ENCODE data around the gene SOSTDC1. TPM values are rescaled to one million over a fixed set of nuclear protein-coding genes. Genes with fewer than 3 reads are reported as not detected.
"Not testable (repeated sequence)": the region's sequence is repeated elsewhere in the genome, so short reads cannot be mapped to it uniquely, and the experiment has no call there.

Gene SOSTDC1, protein sequence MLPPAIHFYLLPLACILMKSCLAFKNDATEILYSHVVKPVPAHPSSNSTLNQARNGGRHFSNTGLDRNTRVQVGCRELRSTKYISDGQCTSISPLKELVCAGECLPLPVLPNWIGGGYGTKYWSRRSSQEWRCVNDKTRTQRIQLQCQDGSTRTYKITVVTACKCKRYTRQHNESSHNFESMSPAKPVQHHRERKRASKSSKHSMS
- 25.6 TPM for total RNA-seq
- 2.3 TPM for polyA plus RNA-seq

DNA sequence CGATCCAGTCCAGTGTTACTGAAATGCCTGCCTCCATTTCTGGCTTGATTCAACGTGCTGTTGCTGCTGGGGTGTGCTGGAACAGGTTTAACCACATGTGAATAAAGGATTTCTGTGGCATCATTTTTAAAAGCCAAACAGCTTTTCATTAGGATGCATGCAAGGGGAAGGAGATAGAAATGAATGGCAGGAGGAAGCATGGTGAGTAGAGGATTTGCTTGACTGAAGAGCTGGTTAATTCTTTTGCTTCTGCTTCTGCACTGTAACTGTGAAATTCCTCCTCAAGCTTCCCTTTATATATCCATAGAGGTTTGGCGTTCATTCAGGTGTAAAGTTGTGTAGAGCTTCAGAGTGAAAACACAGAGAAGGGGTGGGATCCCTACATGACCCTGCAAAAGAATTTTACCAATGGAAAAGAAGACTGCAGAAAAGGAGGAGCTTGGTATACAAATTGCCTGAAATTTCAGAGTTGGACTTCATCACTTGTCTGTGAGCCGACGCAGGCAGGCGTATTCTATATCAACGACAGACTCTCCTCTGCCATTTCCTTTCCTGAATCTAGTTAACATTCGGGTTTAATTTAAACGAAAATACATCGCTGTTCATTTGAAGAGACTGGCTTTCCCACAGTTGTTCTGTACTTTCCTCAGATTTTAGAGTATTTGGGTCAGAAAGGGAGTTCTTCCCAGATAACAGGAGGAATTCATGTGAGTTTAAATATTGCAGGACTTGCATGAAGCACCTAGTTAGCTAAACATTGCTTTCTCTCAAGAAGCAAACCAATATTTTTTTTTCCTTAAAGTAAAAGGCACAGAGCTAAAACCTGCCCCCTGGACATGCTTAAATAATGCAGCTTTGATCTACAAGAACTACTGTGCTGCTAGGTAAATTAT, at the start of gene SOSTDC1:
Gene SOSTDC1 (minus strand): TSS at position 270 of the 893 bp plus-strand sequence. CDS start 70 bp downstream, at position 200.
- H3K27ac ChIP-seq (ENCODE audit: low read depth) = no peak within 1 kb of the TSS
- no peaks in the 10 kb centered on the region for H3K36me3 ChIP-seq (ENCODE audit: insufficient read depth)
- 9% methylated on average over 10 of the region's 10 CpGs for WGBS
- peak within 1 kb of the TSS; percentile 24 for H3K4me3 ChIP-seq (ENCODE audit: low read depth, low read length)
- no peak for DNase-seq (ENCODE audit: extremely low spot score)
- H3K4me1 ChIP-seq (ENCODE audit: insufficient read depth) = no peaks in the 10 kb centered on the region

DNA sequence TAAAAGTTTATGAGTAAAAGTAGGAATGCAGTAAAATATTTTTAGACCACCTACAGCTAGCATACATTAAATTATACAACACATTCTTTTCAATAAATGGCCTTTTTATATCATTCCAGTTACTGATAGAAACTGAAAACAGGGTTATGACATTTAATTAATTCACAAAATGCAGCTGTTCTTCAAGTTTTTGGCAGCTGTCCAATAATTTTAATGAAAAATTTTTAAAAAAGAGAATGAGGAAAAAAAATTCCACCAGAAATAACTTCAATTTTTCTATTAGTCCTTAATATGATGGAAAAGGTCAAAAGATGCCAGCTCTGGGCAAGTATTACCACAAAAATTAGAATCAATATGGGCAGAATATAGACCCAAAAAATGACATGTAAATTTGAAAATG, 49.2 kb upstream of the SOSTDC1 start:
- no peak for DNase-seq (ENCODE audit: extremely low spot score)
- Histone ChIP-seq H3K4me1 (ENCODE audit: insufficient read depth) (no peaks in the 10 kb centered on the region), H3K36me3 (ENCODE audit: insufficient read depth) (no peaks in the 10 kb centered on the region), H3K4me3 (ENCODE audit: low read depth, low read length) (no peak overlapping the region), H3K27ac (ENCODE audit: low read depth) (no peak overlapping the region)

DNA sequence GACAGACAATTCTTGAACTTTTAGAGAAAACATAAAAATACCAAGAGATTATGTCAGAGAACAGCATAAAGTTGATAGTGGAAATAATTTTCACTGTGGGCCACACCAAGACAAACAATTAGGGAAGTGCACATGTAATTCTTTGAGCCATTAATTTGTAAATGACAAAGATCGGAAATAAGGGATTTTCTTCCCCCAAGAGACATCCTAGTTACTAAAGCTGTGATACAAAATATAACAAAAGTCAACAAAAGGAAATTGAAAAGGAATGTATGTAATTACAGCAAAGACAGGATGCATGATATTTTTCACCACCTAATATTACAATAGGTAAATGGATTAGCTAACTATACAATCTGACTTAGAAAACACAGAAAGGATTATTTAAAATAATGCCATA, 48.7 kb upstream of the SOSTDC1 start:
- WGBS = 91% methylated on average over 1 of the region's 1 CpG
- no peaks in the 10 kb centered on the region for H3K36me3 ChIP-seq (ENCODE audit: insufficient read depth)

DNA sequence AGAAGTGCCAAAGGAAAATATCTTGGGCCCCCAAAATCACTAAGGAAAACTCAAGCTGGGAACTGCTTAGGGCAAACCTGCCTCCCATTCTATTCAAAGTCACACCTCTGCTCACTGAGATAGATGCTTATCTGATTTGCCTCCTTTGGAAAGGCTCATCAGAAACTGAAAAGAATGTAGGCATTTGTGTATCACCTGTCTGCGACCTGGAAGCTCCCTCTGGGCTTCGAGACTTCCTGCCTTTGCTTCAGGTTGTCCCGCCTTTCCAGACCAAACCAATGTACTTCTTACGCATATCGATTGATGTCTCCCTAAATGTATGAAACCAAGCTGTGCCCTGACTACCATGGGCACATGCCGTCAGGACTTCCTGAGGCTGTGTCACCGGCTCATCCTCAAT, 46.6 kb upstream of the SOSTDC1 start:
- WGBS = 96% methylated on average over 7 of the region's 7 CpGs
- Histone ChIP-seq H3K36me3 (ENCODE audit: insufficient read depth) (no peaks in the 10 kb centered on the region), H3K27ac (ENCODE audit: low read depth) (no peak overlapping the region), H3K4me3 (ENCODE audit: low read depth, low read length) (no peak overlapping the region), H3K4me1 (ENCODE audit: insufficient read depth) (no peaks in the 10 kb centered on the region)
- DNase-seq (ENCODE audit: extremely low spot score) = no peak

More for the DNA sequence above, 48.7 kb upstream of the SOSTDC1 start:
- DNase-seq (ENCODE audit: extremely low spot score) = no peak
- no peaks in the 10 kb centered on the region for H3K4me1 ChIP-seq (ENCODE audit: insufficient read depth)
- no peak overlapping the region for H3K27ac ChIP-seq (ENCODE audit: low read depth)
- H3K4me3 ChIP-seq (ENCODE audit: low read depth, low read length) = no peak overlapping the region

DNA sequence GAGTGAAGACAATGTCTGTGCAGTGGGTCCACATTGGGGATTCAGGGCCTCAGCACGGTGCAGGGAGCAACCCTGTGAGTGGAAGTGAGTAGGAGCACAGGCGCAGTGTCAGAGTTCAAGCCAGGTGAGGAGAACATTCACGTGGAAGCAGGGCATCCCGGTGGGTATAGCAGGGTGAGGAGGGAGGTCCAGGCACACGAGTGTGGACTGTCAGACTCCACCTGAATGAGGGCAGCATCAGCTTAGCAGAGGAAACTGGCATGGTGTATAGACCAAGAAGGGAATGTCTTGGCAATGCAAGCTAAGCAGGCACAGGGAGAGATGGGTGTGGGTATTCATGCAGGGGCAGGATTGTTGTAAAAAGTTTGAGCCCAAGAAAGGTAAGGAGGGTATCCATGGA, 45.8 kb upstream of the SOSTDC1 start:
- no peak overlapping the region for H3K27ac ChIP-seq (ENCODE audit: low read depth)
- H3K4me3 ChIP-seq (ENCODE audit: low read depth, low read length) = no peak overlapping the region
- no peaks in the 10 kb centered on the region for H3K4me1 ChIP-seq (ENCODE audit: insufficient read depth)
- DNase-seq (ENCODE audit: extremely low spot score) = no peak
- H3K36me3 ChIP-seq (ENCODE audit: insufficient read depth) = no peaks in the 10 kb centered on the region
- 84% methylated on average over 5 of the region's 5 CpGs for WGBS

DNA sequence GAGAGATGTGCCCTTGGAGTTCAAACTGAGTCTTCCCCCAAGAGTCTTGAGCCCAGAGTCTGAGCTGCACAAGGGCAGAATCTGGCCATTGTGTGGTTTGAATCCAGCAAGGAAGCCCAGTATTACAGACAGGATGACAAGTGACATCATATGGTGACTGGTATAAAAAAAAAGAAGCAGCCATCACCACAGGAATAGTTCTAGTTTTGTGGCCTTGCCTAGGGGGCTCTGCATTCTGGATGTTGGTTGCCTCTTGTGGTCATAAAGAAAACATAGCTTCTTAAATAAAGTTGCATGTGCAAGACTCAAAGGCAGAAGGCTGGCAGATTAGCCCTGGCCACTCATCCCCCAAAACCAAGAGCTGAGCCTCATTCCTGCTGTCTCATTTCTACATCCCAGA, 44.3 kb upstream of the SOSTDC1 start:
- no peak for DNase-seq (ENCODE audit: extremely low spot score)
- no peak overlapping the region for H3K27ac ChIP-seq (ENCODE audit: low read depth)
- H3K4me3 ChIP-seq (ENCODE audit: low read depth, low read length) = no peak overlapping the region
- H3K36me3 ChIP-seq (ENCODE audit: insufficient read depth) = no peaks in the 10 kb centered on the region
- no peaks in the 10 kb centered on the region for H3K4me1 ChIP-seq (ENCODE audit: insufficient read depth)

DNA sequence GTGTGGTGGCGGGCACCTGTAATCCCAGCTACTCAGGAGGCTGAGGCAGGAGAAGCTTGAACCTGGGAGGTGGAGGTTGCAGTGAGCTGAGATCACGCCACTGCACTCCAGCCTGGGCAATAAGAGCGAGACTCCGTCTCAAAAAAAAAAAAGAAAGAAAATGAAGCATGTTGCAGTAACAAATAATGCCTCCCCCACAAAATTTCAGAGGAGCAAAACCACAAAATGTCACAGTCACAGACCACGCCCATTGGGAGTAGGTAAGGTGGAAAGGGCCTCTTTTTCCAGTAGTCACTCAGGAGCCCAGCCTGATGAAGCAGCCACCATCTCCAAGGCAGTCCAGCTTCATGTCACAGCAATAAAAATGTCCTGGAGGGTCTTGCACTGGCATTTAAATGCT, 40.9 kb upstream of the SOSTDC1 start:
- DNase-seq (ENCODE audit: extremely low spot score) = not testable (repeated sequence)

DNA sequence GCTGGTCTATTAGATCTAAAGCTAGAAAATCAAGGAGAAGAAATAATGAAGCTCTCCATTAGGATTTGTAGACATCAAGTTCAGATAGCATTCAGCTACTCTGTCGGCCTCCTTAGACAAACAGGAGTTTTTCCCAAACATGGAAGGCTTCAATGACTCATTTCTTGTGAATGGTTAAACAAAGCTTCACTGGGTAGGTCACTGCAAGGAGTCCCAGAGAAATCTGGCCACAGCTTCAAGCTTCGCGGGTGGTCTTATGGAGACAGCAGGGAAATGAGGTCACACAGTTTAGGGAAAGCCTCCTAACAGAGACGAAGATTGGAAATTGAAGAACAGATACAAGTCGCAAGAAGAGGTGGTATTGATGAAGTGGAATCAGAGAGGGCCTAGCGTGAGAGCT, 38.5 kb upstream of the SOSTDC1 start:
- H3K4me3 ChIP-seq (ENCODE audit: low read depth, low read length) = no peak overlapping the region
- no peaks in the 10 kb centered on the region for H3K36me3 ChIP-seq (ENCODE audit: insufficient read depth)
- H3K4me1 ChIP-seq (ENCODE audit: insufficient read depth) = no peaks in the 10 kb centered on the region
- no peak for DNase-seq (ENCODE audit: extremely low spot score)
- WGBS = 72% methylated on average over 6 of the region's 6 CpGs
- H3K27ac ChIP-seq (ENCODE audit: low read depth) = no peak overlapping the region

More for the DNA sequence above, 40.9 kb upstream of the SOSTDC1 start:
- not testable (repeated sequence) for H3K4me3 ChIP-seq (ENCODE audit: low read depth, low read length); H3K36me3 ChIP-seq (ENCODE audit: insufficient read depth); H3K4me1 ChIP-seq (ENCODE audit: insufficient read depth); H3K27ac ChIP-seq (ENCODE audit: low read depth)
- 95% methylated on average over 5 of the region's 5 CpGs for WGBS

DNA sequence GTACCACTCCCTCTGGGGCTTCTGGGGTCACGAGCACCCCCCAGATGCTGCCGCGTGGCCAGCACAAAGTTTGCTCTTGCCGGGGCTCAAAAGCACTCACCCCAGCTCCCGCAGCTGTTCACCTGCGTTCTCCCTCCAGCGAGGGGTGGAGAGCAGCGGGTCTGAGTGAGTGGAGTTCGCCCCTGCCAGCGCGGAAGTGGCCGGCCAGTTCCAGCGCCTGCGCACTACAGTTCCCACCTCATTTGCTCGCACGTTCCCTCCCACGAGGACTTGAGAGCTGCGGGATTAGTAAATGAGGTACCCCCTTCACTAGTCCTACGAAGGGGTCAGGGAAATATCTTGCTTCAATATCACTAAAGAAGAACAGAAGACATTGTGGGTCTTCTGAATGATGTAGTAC, 36.8 kb upstream of the SOSTDC1 start:
- 97% methylated on average over 19 of the region's 19 CpGs for WGBS
- Histone ChIP-seq H3K4me3 (ENCODE audit: low read depth, low read length) (no peak overlapping the region), H3K36me3 (ENCODE audit: insufficient read depth) (no peaks in the 10 kb centered on the region), H3K27ac (ENCODE audit: low read depth) (no peak overlapping the region), H3K4me1 (ENCODE audit: insufficient read depth) (no peaks in the 10 kb centered on the region)
- no peak for DNase-seq (ENCODE audit: extremely low spot score)

DNA sequence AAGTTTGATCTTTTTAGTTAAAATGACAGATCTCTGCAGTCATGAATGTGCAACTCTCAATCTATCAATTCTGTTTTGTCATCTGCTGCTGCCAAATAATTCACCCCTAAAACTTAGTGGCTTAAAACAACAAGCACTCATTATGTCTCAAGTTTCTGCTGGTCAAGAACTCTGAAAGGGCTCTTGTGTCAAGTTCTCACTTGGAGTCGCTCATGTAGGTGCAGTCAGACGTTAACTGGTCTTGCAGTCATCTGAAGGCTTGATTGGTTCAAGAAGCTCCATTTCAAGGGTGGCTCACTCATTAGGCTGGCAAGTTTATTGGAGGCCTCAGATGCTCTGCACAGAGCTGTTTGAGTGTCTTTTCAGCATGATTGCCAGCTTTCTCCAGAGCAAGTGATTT, 32.6 kb upstream of the SOSTDC1 start:
- 90% methylated on average over 2 of the region's 2 CpGs for WGBS
- H3K27ac ChIP-seq (ENCODE audit: low read depth) = no peak overlapping the region
- DNase-seq (ENCODE audit: extremely low spot score) = no peak
- H3K36me3 ChIP-seq (ENCODE audit: insufficient read depth) = no peaks in the 10 kb centered on the region
- no peak overlapping the region for H3K4me3 ChIP-seq (ENCODE audit: low read depth, low read length)
- H3K4me1 ChIP-seq (ENCODE audit: insufficient read depth) = no peaks in the 10 kb centered on the region

DNA sequence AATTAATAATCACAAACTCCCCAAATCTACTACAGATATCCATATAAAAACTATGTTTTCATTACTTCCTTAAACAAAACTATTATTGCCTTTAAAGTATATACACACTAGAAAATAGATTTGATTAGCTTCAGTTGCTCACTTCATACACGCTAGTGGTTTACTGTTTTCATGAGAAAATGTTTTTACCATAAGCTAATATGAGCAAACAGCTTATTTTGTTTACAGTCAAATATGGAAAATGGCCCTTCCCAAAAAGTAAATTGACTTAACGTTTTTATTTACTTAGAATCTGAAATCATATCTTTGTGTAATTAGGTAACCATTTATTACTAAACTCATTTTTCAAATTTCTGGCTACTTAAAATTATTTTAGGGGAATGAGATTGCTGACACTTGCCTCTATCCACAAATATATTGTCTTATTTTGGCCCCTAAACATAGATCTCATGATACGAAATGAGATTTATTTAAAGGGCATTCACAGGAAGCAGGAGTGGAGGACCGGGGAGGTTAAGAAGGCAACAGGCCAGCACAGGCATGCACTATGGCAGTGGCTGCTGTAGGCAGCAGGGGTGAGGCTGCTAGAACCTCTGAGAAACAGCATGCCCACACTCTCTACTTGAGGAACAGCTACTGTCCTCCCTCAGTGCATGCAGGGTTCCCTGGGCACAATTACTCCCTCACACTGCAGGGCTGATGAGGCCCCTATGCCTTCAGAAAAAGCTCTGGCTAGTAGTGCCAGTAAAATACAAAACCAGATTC, 29.6 kb upstream of the SOSTDC1 start:
- Histone ChIP-seq H3K4me1 (ENCODE audit: insufficient read depth) (no peaks in the 10 kb centered on the region), H3K27ac (ENCODE audit: low read depth) (no peak overlapping the region), H3K36me3 (ENCODE audit: insufficient read depth) (no peaks in the 10 kb centered on the region), H3K4me3 (ENCODE audit: low read depth, low read length) (no peak overlapping the region)
- no peak for DNase-seq (ENCODE audit: extremely low spot score)
- whole genome bisulfite sequencing = 72% methylated on average over 4 of the region's 4 CpGs

DNA sequence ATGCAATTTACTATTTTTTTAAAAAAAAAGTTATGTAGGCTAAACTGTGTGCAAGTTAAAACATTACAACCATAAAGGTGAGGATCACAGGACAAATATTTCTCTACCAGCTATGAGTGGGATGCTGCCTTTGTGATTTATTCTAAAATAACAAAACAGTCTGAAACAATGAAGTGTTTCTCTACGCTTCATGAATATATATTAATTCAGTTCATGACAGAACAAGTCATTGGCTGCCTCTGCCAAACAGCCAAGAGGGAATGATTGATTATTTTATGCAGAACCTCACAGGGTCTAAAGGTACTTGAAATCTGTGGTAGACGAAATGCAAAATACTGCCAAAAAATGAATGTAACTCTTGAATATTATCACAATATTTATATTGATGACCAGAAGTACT, 29.0 kb upstream of the SOSTDC1 start:
- H3K27ac ChIP-seq (ENCODE audit: low read depth) = no peak overlapping the region
- no peak overlapping the region for H3K4me3 ChIP-seq (ENCODE audit: low read depth, low read length)
- no peaks in the 10 kb centered on the region for H3K36me3 ChIP-seq (ENCODE audit: insufficient read depth)
- no peak for DNase-seq (ENCODE audit: extremely low spot score)
- 87% methylated on average over 2 of the region's 2 CpGs for WGBS
- H3K4me1 ChIP-seq (ENCODE audit: insufficient read depth) = no peaks in the 10 kb centered on the region

DNA sequence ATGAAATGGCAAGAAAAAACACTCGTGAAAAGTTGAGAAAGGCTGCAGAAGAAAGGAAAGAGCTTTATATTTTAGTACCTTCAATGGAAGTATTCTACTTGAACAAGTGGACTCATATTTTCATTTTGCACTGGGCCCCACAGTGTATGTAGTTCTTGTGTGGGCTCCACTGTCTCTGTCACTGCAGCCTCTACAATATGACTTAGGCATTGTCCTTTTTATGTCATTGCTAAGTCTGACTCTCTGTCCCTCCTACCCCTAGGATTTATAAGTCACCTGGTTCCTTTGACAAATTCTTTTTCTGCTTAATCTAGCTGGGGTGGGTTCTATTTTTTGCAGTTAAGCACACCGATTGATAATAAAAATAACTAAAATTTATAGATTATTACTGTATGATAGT, 27.7 kb upstream of the SOSTDC1 start:
- Histone ChIP-seq H3K36me3 (ENCODE audit: insufficient read depth) (no peaks in the 10 kb centered on the region), H3K4me1 (ENCODE audit: insufficient read depth) (no peaks in the 10 kb centered on the region), H3K4me3 (ENCODE audit: low read depth, low read length) (no peak overlapping the region), H3K27ac (ENCODE audit: low read depth) (no peak overlapping the region)
- DNase-seq (ENCODE audit: extremely low spot score) = no peak
- 65% methylated on average over 2 of the region's 2 CpGs for WGBS
